Pons (tissue), 1 donor: ENCODE results near the gene ZNF679.
"Not testable (repeated sequence)": the region's sequence is repeated elsewhere in the genome, so short reads cannot be mapped to it uniquely, and the experiment has no call there.

Experiments
- DNase-seq: peaks from one replicate; pipeline ENCODE4 v3.0.0-alpha.2; 2016; ENCODE audit warnings: low spot score

Gene ZNF679

GRCh38 chr7:64310426-64310825, 82.2 kb downstream of the ZNF679 start:
- DNase-seq: no peak

GRCh38 chr7:64312826-64313225, 84.6 kb downstream of the ZNF679 start:
- no peak for DNase-seq

- peak; percentile 95 for DNase-seq
These were observed 85.6 kb downstream of the ZNF679 start, which contains the start of gene ZNF736 for GRCh38 chr7:64313740-64314491. ZNF736 (plus strand) TSS chr7:64313961; CDS start chr7:64314151, 190 bp downstream.

DNA sequence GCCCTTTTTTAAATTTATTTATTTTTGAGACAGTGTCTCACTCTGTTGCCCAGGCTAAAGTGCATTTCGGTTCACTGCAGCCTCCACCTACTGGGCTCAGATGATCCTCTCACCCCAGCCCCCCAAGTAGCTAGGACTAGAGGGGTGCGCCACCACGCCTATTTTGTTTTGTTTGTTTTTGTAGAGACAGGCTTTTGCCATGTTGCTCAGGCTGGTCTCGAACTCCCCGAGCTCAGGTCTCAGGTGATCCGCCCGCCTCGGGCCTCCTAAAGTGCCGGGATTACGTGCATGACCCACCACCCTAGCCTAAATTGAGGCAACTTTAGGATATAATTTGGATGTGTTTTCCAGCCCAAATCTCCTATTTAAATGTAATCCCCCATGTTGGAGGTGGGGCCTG, 86.3 kb downstream of the ZNF679 start:
- no peak for DNase-seq

- DNase-seq: not testable (repeated sequence)
These were observed 87.9 kb downstream of the ZNF679 start for GRCh38 chr7:64316031-64316742.
